HG02938 (cell line): ENCODE data around the gene H1-8.
"Not testable (repeated sequence)": the region's sequence is repeated elsewhere in the genome, so short reads cannot be mapped to it uniquely, and the experiment has no call there.

Experiments
- ATAC-seq: cut with Tn5 transposase; IDR thresholded peaks from one replicate; pipeline ENCODE4 v1.9.1; 2021; ENCODE audit warnings: mild to moderate bottlenecking, moderate library complexity; ENCODE audit not compliant: unreplicated experiment

The H1-8 gene

DNA sequence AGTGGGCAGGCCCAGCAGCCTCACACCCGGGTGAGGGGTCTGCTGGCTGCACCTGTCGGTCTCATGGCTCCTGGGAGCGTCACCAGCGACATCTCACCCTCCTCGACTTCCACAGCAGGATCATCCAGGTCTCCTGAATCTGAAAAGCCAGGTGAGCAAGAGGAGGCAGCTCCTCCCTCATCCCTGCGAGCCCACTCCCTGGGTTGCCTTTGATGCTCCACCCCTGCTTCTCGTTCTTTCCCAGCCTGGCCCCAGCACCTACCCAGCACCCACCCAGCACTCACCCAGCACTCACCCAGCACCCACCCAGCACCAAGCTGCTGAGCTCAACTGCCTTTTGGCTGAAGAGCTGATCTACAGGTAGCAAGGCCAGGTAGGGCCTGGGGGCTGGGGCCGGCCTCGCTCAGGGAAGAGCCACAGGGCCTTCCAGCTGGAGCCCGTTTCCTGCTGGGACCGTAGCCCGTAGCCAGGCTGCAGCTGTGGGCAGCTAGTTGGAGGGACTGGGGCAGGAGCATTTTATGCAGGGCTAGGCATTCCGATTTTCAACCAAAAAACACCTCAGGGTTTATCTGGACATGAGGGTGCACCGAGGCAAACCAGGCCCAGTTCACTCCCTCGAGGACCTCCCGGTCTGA lies at the start of gene H1-8:
Gene H1-8 (plus strand): TSS at position 20 of the 635 bp plus-strand sequence. CDS start 44 bp downstream, at position 64.
- ATAC-seq: no peak

DNA sequence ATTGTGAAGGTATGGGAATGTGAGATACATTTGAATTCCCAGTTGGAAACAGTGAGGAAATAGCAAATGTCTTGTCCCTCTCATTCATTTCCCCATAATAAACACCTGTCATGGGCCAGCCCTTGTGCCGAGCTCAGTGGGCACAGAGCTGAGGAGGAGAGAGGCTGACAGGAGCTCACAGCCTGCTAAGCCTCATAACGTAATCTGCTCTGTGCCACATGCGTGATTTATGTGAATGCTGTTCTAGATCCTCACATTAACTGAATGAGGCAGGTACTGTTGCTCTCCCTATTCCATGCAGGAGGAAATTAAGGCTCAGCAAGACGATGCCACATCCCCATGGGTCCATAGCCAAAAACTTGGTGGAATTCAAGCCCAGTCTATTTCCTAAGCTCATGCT lies 49.8 kb upstream of the H1-8 start:
- no peak for ATAC-seq

DNA sequence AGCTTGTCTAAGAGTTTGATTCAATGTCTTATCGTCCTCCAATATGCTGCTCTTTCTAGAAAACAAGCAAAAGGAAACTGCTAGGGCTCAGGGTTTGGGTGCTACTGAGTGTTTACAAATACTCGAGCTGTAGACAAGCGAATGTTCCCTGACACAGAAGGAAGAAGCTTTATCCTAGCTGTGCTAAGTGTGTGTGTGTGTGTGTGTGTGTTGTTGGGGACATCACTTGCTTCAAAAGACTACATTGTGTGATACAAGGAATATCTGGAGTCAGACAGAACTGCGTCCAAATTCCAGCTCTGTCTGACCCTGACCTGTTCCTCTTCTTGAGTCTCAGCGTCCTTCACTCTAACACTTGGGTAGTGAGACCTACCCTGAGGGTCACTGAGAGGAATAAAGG lies 48.5 kb upstream of the H1-8 start:
- ATAC-seq: not testable (repeated sequence)

DNA sequence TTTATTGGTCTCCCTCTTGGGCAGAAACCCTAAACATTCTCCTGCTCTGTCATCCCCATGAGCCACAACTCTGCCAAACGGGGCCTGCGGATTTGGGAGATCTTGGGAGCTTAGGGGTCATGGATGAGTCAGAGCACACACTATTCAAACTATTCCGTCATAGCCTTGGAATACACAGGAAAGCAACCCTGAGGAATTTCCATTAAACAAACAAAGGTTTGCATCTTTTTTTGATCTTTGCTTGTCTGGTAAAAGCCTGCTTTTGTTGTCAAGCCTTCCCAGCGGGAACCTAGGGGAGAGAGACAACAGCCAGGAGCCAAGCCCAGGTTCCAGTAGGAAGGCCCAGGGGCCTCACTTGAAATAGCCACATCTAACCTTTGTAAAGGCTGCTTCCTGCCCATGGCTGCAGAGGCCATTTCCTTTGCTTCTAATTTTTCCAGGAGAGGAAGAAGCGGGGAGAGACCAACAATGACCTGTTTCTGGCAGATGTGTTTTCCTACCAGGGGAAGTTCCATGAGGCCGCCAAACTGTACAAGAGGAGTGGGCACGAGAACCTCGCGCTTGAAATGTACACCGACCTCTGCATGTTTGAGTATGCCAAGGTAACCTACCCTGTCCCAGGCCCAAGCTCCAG lies 47.9 kb upstream of the H1-8 start:
- not testable (repeated sequence) for ATAC-seq

DNA sequence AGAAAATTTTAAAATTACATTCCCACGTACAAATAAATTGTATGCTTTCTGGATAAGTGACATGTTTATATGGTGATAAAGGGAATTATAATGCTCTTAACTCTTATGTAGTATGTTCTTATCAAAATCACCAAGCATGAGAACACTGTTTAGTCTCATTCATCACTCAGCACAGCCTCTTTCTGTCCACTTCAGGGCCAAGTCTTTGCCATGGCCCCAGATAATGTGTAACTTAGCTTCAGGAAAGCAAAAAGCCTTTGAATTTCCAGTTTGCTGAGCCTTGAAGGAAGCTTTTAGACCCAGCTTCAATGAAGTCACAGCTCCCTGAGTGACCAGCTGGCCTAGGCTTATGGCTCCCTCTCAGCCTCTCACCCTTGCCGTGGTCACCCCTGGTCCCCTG lies 45.1 kb upstream of the H1-8 start:
- ATAC-seq: not testable (repeated sequence)

DNA sequence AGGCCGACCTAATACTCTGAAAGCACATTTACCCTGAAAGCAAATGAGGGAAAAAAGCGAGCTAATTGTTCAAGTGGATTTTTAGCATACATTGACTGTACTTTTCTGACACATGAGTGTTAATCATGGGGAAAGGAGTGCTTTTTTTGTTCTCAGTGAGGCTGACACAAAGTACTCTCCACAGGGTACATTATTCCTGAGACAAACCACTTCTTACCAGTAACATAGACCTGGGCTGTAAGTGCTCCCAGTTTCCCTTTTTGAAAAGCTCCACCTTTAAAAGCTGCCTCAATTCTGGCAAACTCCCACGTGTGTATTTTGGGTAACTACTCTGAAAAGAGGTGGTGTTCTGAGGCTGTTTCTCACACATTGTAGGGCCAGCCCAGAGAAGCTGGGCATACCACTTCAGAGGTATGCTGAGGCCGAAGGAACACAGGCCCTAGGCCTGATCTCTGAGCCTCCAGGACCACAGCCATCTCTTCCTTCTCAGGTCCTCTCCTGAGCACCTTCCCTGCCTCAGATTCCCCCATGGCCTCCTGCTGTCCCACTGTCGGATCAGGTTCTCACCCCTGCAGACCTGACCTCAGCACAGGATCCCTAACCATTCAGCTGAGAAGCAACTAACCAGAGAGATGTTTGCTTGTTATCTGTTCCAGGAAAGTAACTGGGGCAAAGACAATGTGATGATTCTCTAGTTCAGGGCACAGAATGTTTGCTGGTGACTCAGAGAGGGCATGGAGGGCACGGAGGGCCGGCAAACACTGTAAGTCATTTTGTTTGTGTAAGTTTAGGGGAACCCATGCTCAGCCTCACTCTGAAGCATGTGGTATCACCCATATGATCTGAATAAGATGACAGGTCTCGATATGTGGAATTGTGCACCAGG lies 44.1 kb upstream of the H1-8 start:
- ATAC-seq: not testable (repeated sequence)

DNA sequence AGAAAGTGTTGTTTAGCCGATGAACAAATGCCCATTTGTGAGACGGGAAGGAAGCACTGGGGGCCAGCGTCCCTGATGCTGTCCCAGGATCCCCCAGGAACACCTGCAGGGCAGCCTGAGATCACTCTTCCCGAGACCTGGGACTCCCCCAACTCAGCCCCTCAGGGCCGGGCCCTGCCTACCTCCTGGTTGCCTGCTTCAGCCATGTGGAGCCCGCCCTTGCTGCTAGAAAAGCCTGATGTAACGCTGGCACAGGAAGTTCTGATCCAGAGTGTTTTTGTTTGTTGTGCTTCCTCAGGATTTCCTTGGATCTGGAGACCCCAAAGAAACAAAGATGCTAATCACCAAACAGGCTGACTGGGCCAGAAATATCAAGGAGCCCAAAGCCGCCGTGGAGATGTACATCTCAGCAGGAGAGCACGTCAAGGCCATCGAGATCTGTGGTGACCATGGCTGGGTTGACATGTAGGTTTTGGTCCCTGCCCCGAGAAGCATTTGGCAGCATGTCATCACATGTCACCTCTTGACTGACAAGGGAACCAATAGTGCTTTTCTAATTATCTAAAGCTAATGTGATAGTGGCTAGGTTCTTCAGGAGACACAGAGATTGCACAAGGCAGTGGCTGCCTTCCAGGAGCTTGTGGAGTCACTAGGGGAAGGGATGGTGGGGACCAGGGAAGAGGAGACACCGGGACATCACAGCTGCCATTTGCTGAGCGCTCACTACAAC lies 43.2 kb upstream of the H1-8 start:
- ATAC-seq: not testable (repeated sequence)

DNA sequence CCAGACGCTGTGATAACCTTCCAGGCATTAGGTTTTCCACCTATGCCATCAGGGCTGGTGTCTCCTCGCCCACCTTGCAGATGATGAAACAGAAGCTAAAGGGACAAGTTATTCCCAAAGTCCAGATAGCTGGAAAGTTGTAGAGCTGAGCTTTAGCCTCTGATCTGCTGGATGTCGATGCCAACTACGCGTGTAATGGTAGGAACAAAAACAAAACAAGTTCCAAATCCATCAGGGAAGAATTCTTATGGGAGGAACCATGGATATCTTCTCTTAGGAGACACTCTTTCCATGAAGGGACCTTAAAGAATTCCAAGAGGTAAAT lies 42.7 kb upstream of the H1-8 start:
- no peak for ATAC-seq

DNA sequence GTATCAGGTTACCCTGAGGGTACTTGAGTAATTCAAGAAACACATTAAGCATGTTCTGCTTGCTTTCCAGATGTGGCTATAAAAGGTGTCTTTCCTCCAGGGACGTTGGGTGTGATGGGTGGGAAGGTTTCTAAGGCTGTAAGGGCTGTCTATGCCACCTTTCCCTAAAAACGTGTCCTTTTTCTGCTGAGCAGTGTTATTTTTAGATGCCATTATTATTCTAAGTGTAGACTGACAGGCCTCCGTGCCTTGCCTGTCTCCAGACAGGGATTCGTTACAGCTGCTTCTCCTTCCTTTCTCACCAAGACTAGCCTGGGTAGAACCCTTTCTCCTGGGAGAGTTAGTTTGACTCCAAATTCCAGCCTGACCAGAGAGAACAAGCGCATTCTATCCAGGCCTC lies 41.3 kb upstream of the H1-8 start:
- ATAC-seq: no peak

- ATAC-seq: no peak
Observed at GRCh38 chr3:129502641-129503408, 40.1 kb upstream of the H1-8 start.

GRCh38 chr3:129503471-129504291 lies 39.3 kb upstream of the H1-8 start:
- no peak for ATAC-seq

DNA sequence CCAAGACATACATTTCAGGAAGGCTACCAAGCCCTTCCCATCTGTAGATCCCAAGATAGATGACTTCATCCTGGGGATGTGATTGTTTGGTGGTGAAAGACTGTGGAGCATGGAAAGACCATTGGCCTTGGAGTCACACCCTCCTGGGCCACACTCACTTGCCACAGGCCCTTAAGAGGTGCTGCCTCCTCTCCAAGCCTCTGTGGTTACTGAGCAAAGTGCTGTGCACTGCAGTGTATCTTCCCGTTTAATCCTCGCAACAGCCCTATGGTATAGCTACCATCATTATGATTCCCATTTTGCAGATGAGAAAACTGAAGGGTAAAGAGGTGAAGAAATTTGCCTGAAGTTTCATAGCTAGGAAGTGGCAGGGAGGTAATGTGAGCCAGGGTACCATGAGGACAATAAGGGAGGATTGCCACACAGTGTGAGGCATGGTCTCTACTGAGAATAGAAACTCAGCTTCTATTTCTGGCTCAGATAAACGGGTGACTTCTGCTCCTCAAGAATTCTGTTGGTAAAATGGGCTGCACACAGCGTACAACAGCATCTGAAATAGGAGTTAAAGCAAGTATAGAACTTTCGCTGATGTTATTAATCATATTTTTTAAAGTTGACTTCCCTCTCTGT lies 38.4 kb upstream of the H1-8 start:
- no peak for ATAC-seq

DNA sequence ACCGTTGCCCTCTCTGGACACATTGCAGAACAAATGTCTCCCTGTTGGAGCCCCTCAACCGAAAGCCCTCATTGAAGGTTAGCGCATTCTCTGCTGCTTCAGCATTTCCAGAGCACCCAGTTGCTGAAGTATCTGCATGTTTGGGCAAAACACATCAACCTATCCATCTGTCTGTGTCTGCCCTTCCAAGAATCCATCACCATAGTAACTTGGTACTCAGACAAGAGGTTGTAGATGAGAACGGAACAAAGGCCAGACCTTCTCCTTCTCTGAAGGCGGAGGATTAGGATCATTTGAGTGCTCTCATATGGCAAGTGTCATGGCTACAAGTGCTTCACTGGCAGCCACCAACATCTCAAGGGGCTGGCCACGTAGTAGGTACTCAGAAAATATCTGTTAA lies 37.6 kb upstream of the H1-8 start:
- no peak for ATAC-seq

GRCh38 chr3:129506231-129506742 lies 36.7 kb upstream of the H1-8 start:
- ATAC-seq: no peak

DNA sequence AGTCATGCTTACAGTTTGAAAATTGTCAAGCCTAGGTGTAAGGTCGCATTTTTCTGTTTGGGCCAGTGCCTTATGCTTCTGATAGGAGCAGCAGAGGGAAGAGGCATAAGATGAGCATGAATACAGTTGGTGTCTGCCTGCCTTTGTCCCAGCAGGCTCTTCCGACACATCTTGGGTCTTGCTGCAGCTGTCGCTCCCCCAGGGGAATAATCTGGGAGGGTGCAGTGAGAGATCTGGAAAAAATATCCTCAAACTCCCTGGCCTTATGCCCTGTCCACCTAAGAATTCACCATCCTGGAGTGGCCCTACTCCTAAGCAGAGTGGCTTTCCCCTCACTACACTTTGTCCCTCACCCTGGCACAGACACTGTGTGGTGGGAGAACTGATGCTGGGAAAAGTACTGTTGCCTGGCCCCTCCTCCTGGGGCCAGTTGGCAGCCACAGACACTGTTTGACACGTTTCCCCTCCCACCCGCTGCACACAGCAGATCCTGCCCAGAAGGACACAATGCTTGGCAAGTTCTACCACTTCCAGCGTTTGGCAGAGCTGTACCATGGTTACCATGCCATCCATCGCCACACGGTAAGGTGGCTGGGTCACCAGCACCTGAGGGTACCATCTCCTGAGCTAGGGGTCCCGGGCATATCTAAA lies 35.7 kb upstream of the H1-8 start:
- ATAC-seq: no peak

- no peak for ATAC-seq
Observed at GRCh38 chr3:129512595-129512994, 30.4 kb upstream of the H1-8 start.

- ATAC-seq: no peak
Observed at GRCh38 chr3:129513705-129514104, 29.3 kb upstream of the H1-8 start.

GRCh38 chr3:129514110-129514509 lies 28.9 kb upstream of the H1-8 start:
- no peak for ATAC-seq

- no peak for ATAC-seq
Observed at GRCh38 chr3:129514563-129514962, 28.4 kb upstream of the H1-8 start.
